ENCODE data around the gene MSLN. TPM values are rescaled to one million over a fixed set of nuclear protein-coding genes. Genes with fewer than 3 reads are reported as not detected.

Gene MSLN
- total and polyA plus RNA-seq, 5 experiments from 2014 or later = not detected

GRCh38 chr16:802461-802860 lies 41.9 kb downstream of the MSLN start:
- Mint-ChIP-seq H3K27me3 (peaks cover 0 to 35% (median 5%) of the 10 kb centered on the region in 5 donors), H3K36me3 (peaks cover 0 to 2% (median 0%) of the 10 kb centered on the region in 3 donors), H3K27ac (no peak overlapping the region), H3K4me3 (no peak overlapping the region), H3K4me1 (peaks cover 0 to 2% (median 1%) of the 10 kb centered on the region in 4 donors), H3K9me3 (peaks cover 0 to 3% (median 0%) of the 10 kb centered on the region in 9 donors)
- POLR2A ChIA-PET = no interaction called here
- ATAC-seq (no peak), DNase-seq (no peak)

- ATAC-seq (no peak), DNase-seq (no peak)
- H3K36me3 Mint-ChIP-seq = no peaks in the 10 kb centered on the region
- peaks cover 0 to 33% (median 5%) of the 10 kb centered on the region in 5 donors for H3K27me3 Mint-ChIP-seq
- H3K9me3 Mint-ChIP-seq = no peaks in the 10 kb centered on the region
- POLR2A ChIA-PET = no interaction called here
- H3K4me1 Mint-ChIP-seq = peaks cover 4 to 7% (median 6%) of the 10 kb centered on the region in 4 donors
- no peak overlapping the region for H3K27ac Mint-ChIP-seq
- no peak overlapping the region for H3K4me3 Mint-ChIP-seq
Measured at GRCh38 chr16:802914-803753, 42.6 kb downstream of the MSLN start.

GRCh38 chr16:803754-804080 lies 43.2 kb downstream of the MSLN start:
- no peak for DNase-seq
- no peak for ATAC-seq
- no peak overlapping the region for H3K27ac Mint-ChIP-seq
- no peaks in the 10 kb centered on the region for H3K9me3 Mint-ChIP-seq
- H3K4me1 Mint-ChIP-seq = peaks cover 4 to 12% (median 12%) of the 10 kb centered on the region in 4 donors
- no peaks in the 10 kb centered on the region for H3K36me3 Mint-ChIP-seq
- H3K27me3 Mint-ChIP-seq = peaks cover 0 to 28% (median under 1%) of the 10 kb centered on the region in 5 donors
- H3K4me3 Mint-ChIP-seq = no peak overlapping the region
- POLR2A ChIA-PET = no interaction called here

GRCh38 chr16:804193-805048 lies 43.9 kb downstream of the MSLN start:
- peaks cover 4 to 14% (median 14%) of the 10 kb centered on the region in 4 donors for H3K4me1 Mint-ChIP-seq
- DNase-seq = no peak
- H3K27ac Mint-ChIP-seq = peak overlapping the region in 1 of 10 donors; percentile 57
- no peak for ATAC-seq
- peak overlapping the region in 1 of 10 donors; percentile 20 for H3K4me3 Mint-ChIP-seq
- POLR2A ChIA-PET = interaction anchor here (0.6 kb wide), 1 partner anchor 89 kb away, joined by 3 read pairs; no protein-coding TSS in a partner anchor
- H3K9me3 Mint-ChIP-seq = no peaks in the 10 kb centered on the region
- H3K36me3 Mint-ChIP-seq = no peaks in the 10 kb centered on the region
- H3K27me3 Mint-ChIP-seq = peaks cover 0 to 21% (median 0%) of the 10 kb centered on the region in 5 donors

GRCh38 chr16:805474-805873 lies 44.9 kb downstream of the MSLN start:
- H3K9me3 Mint-ChIP-seq = no peaks in the 10 kb centered on the region
- no peaks in the 10 kb centered on the region for H3K36me3 Mint-ChIP-seq
- peaks cover 4 to 17% (median 16%) of the 10 kb centered on the region in 4 donors for H3K4me1 Mint-ChIP-seq
- H3K27ac Mint-ChIP-seq = no peak overlapping the region
- DNase-seq (no peak), ATAC-seq (no peak)
- H3K27me3 Mint-ChIP-seq = peaks cover 0 to 20% (median 0%) of the 10 kb centered on the region in 5 donors
- POLR2A ChIA-PET = interaction anchor here (0.6 kb wide), 1 partner anchor 90 kb away, joined by 3 read pairs; no protein-coding TSS in a partner anchor
- H3K4me3 Mint-ChIP-seq = no peak overlapping the region

GRCh38 chr16:807347-808084 lies 47.0 kb downstream of the MSLN start:
- Mint-ChIP-seq H3K4me3 (peak overlapping the region; percentile 92 to 100 (median 96)), H3K9me3 (no peaks in the 10 kb centered on the region), H3K27me3 (peaks cover 0 to 10% (median 3%) of the 10 kb centered on the region in 5 donors), H3K4me1 (peaks cover 4 to 17% (median 16%) of the 10 kb centered on the region in 4 donors), H3K27ac (peak overlapping the region; percentile 92 to 99 (median 96)), H3K36me3 (no peaks in the 10 kb centered on the region)
- ATAC-seq = peak; percentile 91 to 94
- peak; percentile 67 to 89 (median 73) for DNase-seq
- POLR2A ChIA-PET = interaction anchor here (0.7 to 1.1 kb wide), 4 partner anchors 12 to 559 kb away, joined by 3 to 6 read pairs (median 4); no protein-coding TSS in a partner anchor

- H3K4me1 Mint-ChIP-seq = peaks cover 4 to 17% (median 17%) of the 10 kb centered on the region in 4 donors
- H3K9me3 Mint-ChIP-seq = no peaks in the 10 kb centered on the region
- H3K27ac Mint-ChIP-seq = peak overlapping the region; percentile 92 to 99 (median 96)
- H3K4me3 Mint-ChIP-seq = peak overlapping the region; percentile 92 to 100 (median 96)
- ATAC-seq (peak in 1 of 2 donors; percentile 4), DNase-seq (no peak)
- POLR2A ChIA-PET = interaction anchor here (0.7 kb wide), 1 partner anchor 92 kb away, joined by 3 read pairs; no protein-coding TSS in a partner anchor
- H3K36me3 Mint-ChIP-seq = no peaks in the 10 kb centered on the region
- H3K27me3 Mint-ChIP-seq = peaks cover 0 to 9% (median 7%) of the 10 kb centered on the region in 5 donors
Measured at GRCh38 chr16:808085-808386, 47.5 kb downstream of the MSLN start.

- Mint-ChIP-seq H3K4me1 (peaks cover 0 to 12% (median 12%) of the 10 kb centered on the region in 4 donors), H3K27ac (no peak overlapping the region), H3K36me3 (no peaks in the 10 kb centered on the region), H3K27me3 (peaks cover 0 to 37% (median 7%) of the 10 kb centered on the region in 5 donors), H3K4me3 (peak overlapping the region in 6 of 10 donors; percentile 31 to 78 (median 57)), H3K9me3 (no peaks in the 10 kb centered on the region)
- peak in 9 of 10 donors; percentile 16 to 54 (median 51) for DNase-seq
- ATAC-seq = peak; percentile 83 to 92
- POLR2A ChIA-PET = no interaction called here
Measured at GRCh38 chr16:813204-813915, 52.8 kb downstream of the MSLN start.

- peaks cover 0 to 37% (median 7%) of the 10 kb centered on the region in 5 donors for H3K27me3 Mint-ChIP-seq
- no peak overlapping the region for H3K27ac Mint-ChIP-seq
- H3K4me1 Mint-ChIP-seq = peaks cover 0 to 8% (median 7%) of the 10 kb centered on the region in 4 donors
- H3K36me3 Mint-ChIP-seq = no peaks in the 10 kb centered on the region
- DNase-seq = no peak
- H3K9me3 Mint-ChIP-seq = no peaks in the 10 kb centered on the region
- H3K4me3 Mint-ChIP-seq = peak overlapping the region in 2 of 10 donors; percentile 14 to 33
- ATAC-seq = no peak
- POLR2A ChIA-PET = no interaction called here
Measured at GRCh38 chr16:813916-814412, 53.4 kb downstream of the MSLN start.

- Mint-ChIP-seq H3K27me3 (peaks cover 0 to 40% (median 7%) of the 10 kb centered on the region in 5 donors), H3K36me3 (no peaks in the 10 kb centered on the region), H3K9me3 (no peaks in the 10 kb centered on the region), H3K4me3 (no peak overlapping the region), H3K4me1 (peaks cover 5 to 13% (median 10%) of the 10 kb centered on the region in 4 donors), H3K27ac (peak overlapping the region in 1 of 10 donors; percentile 49)
- DNase-seq (no peak), ATAC-seq (no peak)
- POLR2A ChIA-PET = no interaction called here
Measured at GRCh38 chr16:814974-815373, 54.4 kb downstream of the MSLN start.

GRCh38 chr16:815861-816260 lies 55.3 kb downstream of the MSLN start:
- no peak overlapping the region for H3K27ac Mint-ChIP-seq
- POLR2A ChIA-PET = no interaction called here
- H3K4me3 Mint-ChIP-seq = peak overlapping the region in 1 of 10 donors; percentile 8
- ATAC-seq (no peak), DNase-seq (no peak)
- H3K4me1 Mint-ChIP-seq = peaks cover 6 to 17% (median 13%) of the 10 kb centered on the region in 4 donors
- peaks cover 0 to 43% (median 7%) of the 10 kb centered on the region in 5 donors for H3K27me3 Mint-ChIP-seq
- H3K36me3 Mint-ChIP-seq = no peaks in the 10 kb centered on the region
- H3K9me3 Mint-ChIP-seq = no peaks in the 10 kb centered on the region

All from naive thymus-derived CD8-positive, alpha-beta T cell (primary cell).